ENCODE results near the gene RALB.

DNA sequence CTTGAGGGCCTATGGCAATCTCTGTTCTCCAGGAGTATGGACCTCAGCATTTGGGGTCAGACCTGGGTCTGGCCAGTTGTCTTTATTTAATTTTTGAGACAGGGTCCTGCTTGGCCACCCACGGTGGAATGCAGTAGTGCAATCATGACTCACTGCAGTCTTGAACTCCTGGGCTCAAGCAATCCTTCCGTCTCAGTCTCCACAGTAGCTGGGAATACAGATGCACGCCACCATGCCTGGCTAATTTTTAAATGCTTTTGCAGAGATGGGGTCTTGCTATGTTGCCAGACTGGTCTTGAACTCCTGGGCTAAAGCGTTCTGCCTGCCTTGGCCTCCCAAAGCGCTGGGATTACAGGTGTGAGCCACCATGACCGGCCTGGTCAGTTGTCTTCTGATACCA lies 46.9 kb downstream of the RALB start:
- TF ChIP-seq GATA2 (IDR thresholded peaks at IDR 0.05; ENCODE audit: low read depth, low read length), result no peak
- TF ChIP-seq GATA3 (IDR thresholded peaks at IDR 0.05; ENCODE audit: low read depth, low read length), result no peak

Data from SH-SY5Y (cell line).